Measurements from ENCODE around the gene SFPQ.
"Not testable (repeated sequence)": the region's sequence is repeated elsewhere in the genome, so short reads cannot be mapped to it uniquely, and the experiment has no call there.

The SFPQ gene

GRCh38 chr1:35188578-35189392, 4.2 kb downstream of the SFPQ start:
- no peak for DNase-seq (ENCODE audit: low read depth)

GRCh38 chr1:35187816-35188342, 5.1 kb downstream of the SFPQ start:
- no peak for DNase-seq (ENCODE audit: low read depth)

GRCh38 chr1:35186239-35186638, 6.7 kb downstream of the SFPQ start:
- DNase-seq (ENCODE audit: low read depth): no peak

- no peak for DNase-seq (ENCODE audit: low read depth)
Observed at GRCh38 chr1:35185200-35185599, 7.7 kb downstream of the SFPQ start.

GRCh38 chr1:35184495-35185199, 8.3 kb downstream of the SFPQ start:
- DNase-seq (ENCODE audit: low read depth): no peak

- no peak for DNase-seq (ENCODE audit: low read depth)
Observed at GRCh38 chr1:35181790-35182455, 11.0 kb downstream of the SFPQ start.

GRCh38 chr1:35180776-35181374, 12.1 kb downstream of the SFPQ start:
- DNase-seq (ENCODE audit: low read depth): no peak

GRCh38 chr1:35179908-35180307, 13.0 kb downstream of the SFPQ start:
- no peak for DNase-seq (ENCODE audit: low read depth)

- DNase-seq (ENCODE audit: low read depth): no peak
Observed at GRCh38 chr1:35178874-35179380, 14.0 kb downstream of the SFPQ start.

- no peak for DNase-seq (ENCODE audit: low read depth)
Observed at GRCh38 chr1:35178295-35178695, 14.7 kb downstream of the SFPQ start.

- no peak for DNase-seq (ENCODE audit: low read depth)
Observed at GRCh38 chr1:35177237-35177786, 15.6 kb downstream of the SFPQ start.

GRCh38 chr1:35175602-35176001, 17.3 kb downstream of the SFPQ start:
- no peak for DNase-seq (ENCODE audit: low read depth)

- DNase-seq (ENCODE audit: low read depth): no peak
Observed at GRCh38 chr1:35175098-35175576, 17.8 kb downstream of the SFPQ start.

- no peak for DNase-seq (ENCODE audit: low read depth)
Observed at GRCh38 chr1:35173909-35174540, 18.9 kb downstream of the SFPQ start.

- DNase-seq (ENCODE audit: low read depth): no peak
Observed at GRCh38 chr1:35173491-35173890, 19.5 kb downstream of the SFPQ start.

- no peak for DNase-seq (ENCODE audit: low read depth)
Observed at GRCh38 chr1:35172022-35172421, 20.9 kb downstream of the SFPQ start.

GRCh38 chr1:35171579-35171978, 21.4 kb downstream of the SFPQ start:
- DNase-seq (ENCODE audit: low read depth): no peak

- no peak for DNase-seq (ENCODE audit: low read depth)
Observed at GRCh38 chr1:35164893-35165292, 28.1 kb downstream of the SFPQ start.

- no peak for DNase-seq (ENCODE audit: low read depth)
Observed at GRCh38 chr1:35151220-35151619, 41.7 kb downstream of the SFPQ start.

GRCh38 chr1:35145892-35146549, 46.9 kb downstream of the SFPQ start:
- not testable (repeated sequence) for DNase-seq (ENCODE audit: low read depth)

All from HS-27A (cell line).